GM12874 (cell line): ENCODE results near the gene DPH7.
A peak's percentile ranks its signal among the peaks of the same experiment; 100 is the strongest.

ENCODE experiments used
- TF ChIP-seq, protein P1 (sequence below): IDR thresholded peaks from 2 replicates; pipeline ENCODE4 v1.5.1; 2011; ENCODE audit warnings: low read depth, mild to moderate bottlenecking, control low read depth, low read length, moderate library complexity; ENCODE audit not compliant: insufficient read depth

The DPH7 gene

GRCh38 chr9:137578518-137579258, at the start of gene DPH7:
DPH7 (minus strand) TSS chr9:137578925; CDS start chr9:137578777, 148 bp downstream.
- TF ChIP-seq, protein P1, sequence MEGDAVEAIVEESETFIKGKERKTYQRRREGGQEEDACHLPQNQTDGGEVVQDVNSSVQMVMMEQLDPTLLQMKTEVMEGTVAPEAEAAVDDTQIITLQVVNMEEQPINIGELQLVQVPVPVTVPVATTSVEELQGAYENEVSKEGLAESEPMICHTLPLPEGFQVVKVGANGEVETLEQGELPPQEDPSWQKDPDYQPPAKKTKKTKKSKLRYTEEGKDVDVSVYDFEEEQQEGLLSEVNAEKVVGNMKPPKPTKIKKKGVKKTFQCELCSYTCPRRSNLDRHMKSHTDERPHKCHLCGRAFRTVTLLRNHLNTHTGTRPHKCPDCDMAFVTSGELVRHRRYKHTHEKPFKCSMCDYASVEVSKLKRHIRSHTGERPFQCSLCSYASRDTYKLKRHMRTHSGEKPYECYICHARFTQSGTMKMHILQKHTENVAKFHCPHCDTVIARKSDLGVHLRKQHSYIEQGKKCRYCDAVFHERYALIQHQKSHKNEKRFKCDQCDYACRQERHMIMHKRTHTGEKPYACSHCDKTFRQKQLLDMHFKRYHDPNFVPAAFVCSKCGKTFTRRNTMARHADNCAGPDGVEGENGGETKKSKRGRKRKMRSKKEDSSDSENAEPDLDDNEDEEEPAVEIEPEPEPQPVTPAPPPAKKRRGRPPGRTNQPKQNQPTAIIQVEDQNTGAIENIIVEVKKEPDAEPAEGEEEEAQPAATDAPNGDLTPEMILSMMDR: peak; percentile 98

DNA sequence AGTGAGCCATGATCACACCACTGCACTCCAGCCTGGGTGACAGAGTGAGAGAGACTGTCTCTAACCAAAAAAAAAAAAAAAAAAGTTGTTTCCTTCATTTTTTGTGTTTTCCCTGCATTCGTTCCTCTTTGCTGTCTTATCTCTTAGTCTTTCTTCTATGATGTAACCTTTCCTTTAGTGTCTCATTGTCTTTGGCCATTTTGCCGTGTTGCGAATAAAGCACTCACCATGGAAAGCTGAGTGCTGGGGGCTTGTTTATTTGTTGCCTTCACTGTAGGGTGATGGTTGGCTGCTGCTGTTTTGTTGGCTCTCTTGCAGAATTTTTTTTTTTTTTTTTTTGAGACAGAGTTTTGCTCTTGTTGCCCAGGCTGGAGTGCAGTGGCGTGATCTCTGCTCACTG, 47.7 kb upstream of the DPH7 start:
- TF ChIP-seq, protein P1: no peak

GRCh38 chr9:137621131-137621757, 42.5 kb upstream of the DPH7 start:
- TF ChIP-seq, protein P1: peak; percentile 39; the same call in 1 of the 2 replicates

DNA sequence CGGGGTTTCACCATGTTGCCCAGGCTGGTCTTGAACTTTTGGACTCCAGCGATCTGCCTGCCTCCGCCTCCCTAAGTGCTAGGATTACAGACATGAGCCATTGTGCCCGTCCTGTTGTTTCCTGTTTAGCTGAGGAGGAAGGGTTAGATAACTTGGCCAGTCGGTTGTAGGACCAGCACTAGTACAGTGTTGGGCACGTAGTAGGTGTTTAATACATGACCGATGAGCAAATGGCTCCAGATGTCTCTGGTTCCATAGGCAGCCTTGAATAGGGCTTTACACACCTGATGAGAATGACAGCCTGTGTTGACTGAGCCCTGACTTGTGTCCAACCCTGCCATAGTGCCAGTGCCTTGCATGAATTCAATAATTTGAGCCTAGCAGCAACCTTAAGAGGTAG, 41.9 kb upstream of the DPH7 start:
- TF ChIP-seq, protein P1: no peak

GRCh38 chr9:137620048-137620405, 41.3 kb upstream of the DPH7 start:
- TF ChIP-seq, protein P1: no peak

DNA sequence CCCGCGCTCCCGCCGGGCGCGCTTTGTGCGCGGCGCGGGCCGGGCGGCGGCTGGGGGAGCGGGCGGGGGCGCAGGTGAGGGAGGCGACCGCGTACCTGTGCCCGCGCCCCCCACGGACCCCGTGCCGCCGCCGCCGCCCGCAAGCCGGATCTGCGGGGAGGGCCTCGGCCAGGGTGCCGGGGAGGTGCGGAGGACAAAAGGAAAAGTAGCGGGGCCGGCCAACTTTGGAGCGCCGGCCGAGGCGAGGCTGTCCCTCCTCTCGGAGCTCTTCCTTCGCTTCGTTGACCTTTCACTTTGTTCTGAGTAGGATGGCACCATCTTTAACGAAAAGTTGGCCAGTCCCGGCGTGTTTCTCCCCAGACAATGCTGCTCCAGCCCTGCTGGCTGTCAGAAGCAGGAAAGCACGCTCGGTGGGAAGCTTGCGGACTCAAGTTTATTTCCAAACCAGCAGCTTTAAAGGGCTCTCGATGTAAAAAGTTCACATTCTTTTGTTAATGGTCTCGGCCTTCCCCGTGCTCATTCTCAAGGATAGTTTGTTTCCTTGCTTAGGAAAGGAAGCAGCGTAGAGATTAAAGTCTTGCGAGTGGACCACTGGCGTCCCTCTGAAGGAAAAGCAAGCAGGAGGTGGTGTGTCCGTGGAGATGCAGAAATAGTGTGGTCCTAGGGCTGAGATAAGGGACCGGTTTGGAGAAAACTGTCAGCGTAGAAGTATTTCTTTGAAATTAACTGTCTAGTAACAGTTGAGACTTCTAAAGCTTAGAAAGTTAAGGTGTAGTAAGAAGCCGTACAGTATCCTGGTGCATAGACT, 40.7 kb upstream of the DPH7 start:
- TF ChIP-seq, protein P1: no peak
